Activated naive CD8-positive, alpha-beta T cell treated with anti-CD3 and anti-CD28 coated beads, Interleukin-2, amount 50 U/mL, for 24 hours (primary cell): ENCODE data around the gene SEMA4D.

Experiments
- ATAC-seq: fragments of 150-1000 bp; cut with Tn5 transposase; one replicate; pipeline ENCODE4 v1.10.0; 2021
- DNase-seq: peaks from one replicate; pipeline ENCODE4 v3.0.0; 2021
- H3K27ac Mint-ChIP-seq: one replicate; pipeline ENCODE4 v1.8.0; 2021; ENCODE audit warnings: mild to moderate bottlenecking, mixed read lengths
- H3K27me3 Mint-ChIP-seq: one replicate; pipeline ENCODE4 v1.8.0; 2021; ENCODE audit warnings: mixed read lengths
- H3K36me3 Mint-ChIP-seq: one replicate; pipeline ENCODE4 v1.8.0; 2021; ENCODE audit warnings: low read depth, mixed read lengths
- H3K4me1 Mint-ChIP-seq: one replicate; pipeline ENCODE4 v1.8.0; 2021; ENCODE audit warnings: mixed read lengths
- H3K4me3 Mint-ChIP-seq: one replicate; pipeline ENCODE4 v1.8.0; 2021; ENCODE audit warnings: mild to moderate bottlenecking, moderate library complexity, mixed read lengths
- H3K9me3 Mint-ChIP-seq: one replicate; pipeline ENCODE4 v1.8.0; 2021; ENCODE audit warnings: mixed read lengths

Gene SEMA4D

GRCh38 chr9:89522959-89523285 is 25.0 kb upstream of the SEMA4D start:
- H3K27me3 Mint-ChIP-seq = no peaks in the 10 kb centered on the region
- no peaks in the 10 kb centered on the region for H3K36me3 Mint-ChIP-seq
- H3K4me3 Mint-ChIP-seq = peak overlapping the region; percentile 69
- DNase-seq = no peak
- H3K9me3 Mint-ChIP-seq = no peaks in the 10 kb centered on the region
- peak overlapping the region; percentile 91 for H3K27ac Mint-ChIP-seq
- peaks cover 96% of the 10 kb centered on the region for H3K4me1 Mint-ChIP-seq
- no peak for ATAC-seq

- ATAC-seq (peak; percentile 94), DNase-seq (peak; percentile 64)
- peaks cover 95% of the 10 kb centered on the region for H3K4me1 Mint-ChIP-seq
- H3K36me3 Mint-ChIP-seq = no peaks in the 10 kb centered on the region
- peak overlapping the region; percentile 69 for H3K4me3 Mint-ChIP-seq
- peak overlapping the region; percentile 91 for H3K27ac Mint-ChIP-seq
- H3K9me3 Mint-ChIP-seq = no peaks in the 10 kb centered on the region
- H3K27me3 Mint-ChIP-seq = no peaks in the 10 kb centered on the region
Observed at GRCh38 chr9:89522261-89522958, 24.5 kb upstream of the SEMA4D start.

- ATAC-seq (no peak), DNase-seq (no peak)
- Mint-ChIP-seq H3K9me3 (no peaks in the 10 kb centered on the region), H3K4me1 (peaks cover 82% of the 10 kb centered on the region), H3K27me3 (no peaks in the 10 kb centered on the region), H3K27ac (peak overlapping the region; percentile 57), H3K4me3 (no peak overlapping the region), H3K36me3 (no peaks in the 10 kb centered on the region)
Observed at GRCh38 chr9:89519366-89519805, 21.5 kb upstream of the SEMA4D start.

GRCh38 chr9:89518466-89519365 is 20.8 kb upstream of the SEMA4D start:
- ATAC-seq = no peak
- H3K36me3 Mint-ChIP-seq = no peaks in the 10 kb centered on the region
- no peaks in the 10 kb centered on the region for H3K27me3 Mint-ChIP-seq
- peak overlapping the region; percentile 57 for H3K27ac Mint-ChIP-seq
- H3K4me1 Mint-ChIP-seq = peaks cover 76% of the 10 kb centered on the region
- no peaks in the 10 kb centered on the region for H3K9me3 Mint-ChIP-seq
- DNase-seq = no peak
- no peak overlapping the region for H3K4me3 Mint-ChIP-seq

GRCh38 chr9:89515416-89515815 is 17.5 kb upstream of the SEMA4D start:
- Mint-ChIP-seq H3K4me1 (peaks cover 56% of the 10 kb centered on the region), H3K9me3 (no peaks in the 10 kb centered on the region), H3K4me3 (no peak overlapping the region), H3K27me3 (no peaks in the 10 kb centered on the region), H3K36me3 (no peaks in the 10 kb centered on the region), H3K27ac (no peak overlapping the region)
- DNase-seq = no peak
- no peak for ATAC-seq

- Mint-ChIP-seq H3K9me3 (no peaks in the 10 kb centered on the region), H3K4me3 (no peak overlapping the region), H3K36me3 (no peaks in the 10 kb centered on the region), H3K4me1 (peaks cover 56% of the 10 kb centered on the region), H3K27ac (no peak overlapping the region), H3K27me3 (no peaks in the 10 kb centered on the region)
- DNase-seq (no peak), ATAC-seq (no peak)
Observed at GRCh38 chr9:89514956-89515355, 17.0 kb upstream of the SEMA4D start.

- H3K9me3 Mint-ChIP-seq = no peaks in the 10 kb centered on the region
- peaks cover 55% of the 10 kb centered on the region for H3K4me1 Mint-ChIP-seq
- no peaks in the 10 kb centered on the region for H3K36me3 Mint-ChIP-seq
- DNase-seq = no peak
- ATAC-seq = no peak
- H3K27ac Mint-ChIP-seq = no peak overlapping the region
- no peaks in the 10 kb centered on the region for H3K27me3 Mint-ChIP-seq
- H3K4me3 Mint-ChIP-seq = no peak overlapping the region
Observed at GRCh38 chr9:89514337-89514736, 16.4 kb upstream of the SEMA4D start.

- no peak for DNase-seq
- ATAC-seq = no peak
- H3K27ac Mint-ChIP-seq = no peak overlapping the region
- no peak overlapping the region for H3K4me3 Mint-ChIP-seq
- no peaks in the 10 kb centered on the region for H3K9me3 Mint-ChIP-seq
- peaks cover 55% of the 10 kb centered on the region for H3K4me1 Mint-ChIP-seq
- no peaks in the 10 kb centered on the region for H3K27me3 Mint-ChIP-seq
- no peaks in the 10 kb centered on the region for H3K36me3 Mint-ChIP-seq
Observed at GRCh38 chr9:89513837-89514236, 15.9 kb upstream of the SEMA4D start.

GRCh38 chr9:89512382-89512781 is 14.5 kb upstream of the SEMA4D start:
- no peaks in the 10 kb centered on the region for H3K27me3 Mint-ChIP-seq
- DNase-seq (no peak), ATAC-seq (no peak)
- H3K9me3 Mint-ChIP-seq = no peaks in the 10 kb centered on the region
- no peaks in the 10 kb centered on the region for H3K36me3 Mint-ChIP-seq
- no peak overlapping the region for H3K4me3 Mint-ChIP-seq
- no peak overlapping the region for H3K27ac Mint-ChIP-seq
- H3K4me1 Mint-ChIP-seq = peaks cover 57% of the 10 kb centered on the region

- Mint-ChIP-seq H3K9me3 (no peaks in the 10 kb centered on the region), H3K27ac (no peak overlapping the region), H3K4me1 (peaks cover 59% of the 10 kb centered on the region), H3K27me3 (no peaks in the 10 kb centered on the region), H3K36me3 (no peaks in the 10 kb centered on the region), H3K4me3 (no peak overlapping the region)
- ATAC-seq (no peak), DNase-seq (no peak)
Observed at GRCh38 chr9:89508951-89509615, 11.2 kb upstream of the SEMA4D start.

GRCh38 chr9:89505911-89506310 is 8.0 kb upstream of the SEMA4D start:
- Mint-ChIP-seq H3K27ac (no peak overlapping the region), H3K4me1 (peaks cover 80% of the 10 kb centered on the region), H3K27me3 (no peaks in the 10 kb centered on the region), H3K4me3 (no peak overlapping the region), H3K9me3 (no peaks in the 10 kb centered on the region), H3K36me3 (no peaks in the 10 kb centered on the region)
- ATAC-seq (no peak), DNase-seq (no peak)

GRCh38 chr9:89505048-89505447 is 7.1 kb upstream of the SEMA4D start:
- peaks cover 75% of the 10 kb centered on the region for H3K4me1 Mint-ChIP-seq
- H3K4me3 Mint-ChIP-seq = no peak overlapping the region
- ATAC-seq (no peak), DNase-seq (no peak)
- H3K27ac Mint-ChIP-seq = no peak overlapping the region
- H3K9me3 Mint-ChIP-seq = no peaks in the 10 kb centered on the region
- H3K36me3 Mint-ChIP-seq = no peaks in the 10 kb centered on the region
- no peaks in the 10 kb centered on the region for H3K27me3 Mint-ChIP-seq

GRCh38 chr9:89502671-89503070 is 4.8 kb upstream of the SEMA4D start:
- DNase-seq (no peak), ATAC-seq (no peak)
- Mint-ChIP-seq H3K27me3 (no peaks in the 10 kb centered on the region), H3K4me1 (peaks cover 72% of the 10 kb centered on the region), H3K27ac (peak overlapping the region; percentile 89), H3K9me3 (no peaks in the 10 kb centered on the region), H3K4me3 (peak overlapping the region; percentile 54), H3K36me3 (no peaks in the 10 kb centered on the region)

GRCh38 chr9:89502038-89502601 is 4.2 kb upstream of the SEMA4D start:
- DNase-seq (no peak), ATAC-seq (peak; percentile 83)
- no peaks in the 10 kb centered on the region for H3K36me3 Mint-ChIP-seq
- peak overlapping the region; percentile 54 for H3K4me3 Mint-ChIP-seq
- no peaks in the 10 kb centered on the region for H3K27me3 Mint-ChIP-seq
- no peaks in the 10 kb centered on the region for H3K9me3 Mint-ChIP-seq
- peaks cover 67% of the 10 kb centered on the region for H3K4me1 Mint-ChIP-seq
- H3K27ac Mint-ChIP-seq = peak overlapping the region; percentile 89
